ENCODE measurements around the gene RASSF3. TPM values are rescaled to one million over a fixed set of nuclear protein-coding genes. Genes with fewer than 3 reads are reported as not detected.
A peak's percentile ranks its signal among the peaks of the same experiment; 100 is the strongest.

Gene RASSF3
- total RNA-seq = 31.8 TPM

DNA sequence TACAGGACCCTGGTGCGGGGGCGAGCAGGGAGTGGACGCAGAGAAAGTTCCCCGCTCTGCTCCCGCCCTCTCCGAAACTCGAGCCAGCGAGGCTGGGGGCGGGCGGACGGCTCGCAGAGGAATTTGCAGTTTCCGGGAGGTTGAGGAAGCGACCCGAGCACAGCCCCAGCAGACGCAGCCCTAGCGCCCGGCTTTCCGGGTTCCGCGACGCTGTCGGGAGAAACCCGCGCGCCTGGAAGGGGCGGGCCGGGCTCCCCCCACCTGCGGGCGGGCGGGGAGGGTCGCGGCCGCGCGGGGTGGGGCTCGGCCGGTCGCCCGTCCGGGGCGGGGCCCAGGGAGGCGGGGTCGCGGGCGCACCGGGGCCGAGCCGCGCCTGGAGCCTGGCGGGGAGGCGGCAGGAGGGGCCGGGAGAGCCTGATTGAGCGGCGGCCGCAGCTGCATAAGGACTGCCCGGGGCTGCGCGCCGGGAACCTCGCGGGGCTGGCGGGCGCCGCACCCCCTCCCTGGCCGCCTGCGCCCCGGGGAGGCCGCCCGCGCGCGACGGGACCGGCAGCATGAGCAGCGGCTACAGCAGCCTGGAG, at the start of gene RASSF3:
RASSF3 (plus strand) TSS at position 417 of the 581 bp plus-strand sequence; CDS start at position 555, 138 bp downstream.
- Histone ChIP-seq H3K27me3 (ENCODE audit: control insufficient read depth in 3 of 3, insufficient read depth in 3 of 3, low read length in 3 of 3) (no peaks in the 10 kb centered on the region), H3K27ac (ENCODE audit: low read depth, low read length) (peak within 1 kb of the TSS; percentile 76), H3K36me3 (ENCODE audit: control insufficient read depth in 3 of 3, insufficient read depth in 3 of 3, low read length in 3 of 3) (no peaks in the 10 kb centered on the region), H3K9me3 (ENCODE audit: control insufficient read depth in 3 of 3, low read length in 3 of 3) (no peaks in the 10 kb centered on the region), H3K4me1 (ENCODE audit: control insufficient read depth in 3 of 3, insufficient read depth in 3 of 3, low read length in 3 of 3) (peaks cover 0 to 20% (median 0%) of the 10 kb centered on the region in 3 donors), H3K4me3 (ENCODE audit: low read length in 3 of 3) (peak within 1 kb of the TSS; percentile 67 to 89 (median 79)), H3K9ac (ENCODE audit: low read depth in 1 of 3, low read length in 3 of 3) (peak within 1 kb of the TSS; percentile 77 to 83 (median 82))

DNA sequence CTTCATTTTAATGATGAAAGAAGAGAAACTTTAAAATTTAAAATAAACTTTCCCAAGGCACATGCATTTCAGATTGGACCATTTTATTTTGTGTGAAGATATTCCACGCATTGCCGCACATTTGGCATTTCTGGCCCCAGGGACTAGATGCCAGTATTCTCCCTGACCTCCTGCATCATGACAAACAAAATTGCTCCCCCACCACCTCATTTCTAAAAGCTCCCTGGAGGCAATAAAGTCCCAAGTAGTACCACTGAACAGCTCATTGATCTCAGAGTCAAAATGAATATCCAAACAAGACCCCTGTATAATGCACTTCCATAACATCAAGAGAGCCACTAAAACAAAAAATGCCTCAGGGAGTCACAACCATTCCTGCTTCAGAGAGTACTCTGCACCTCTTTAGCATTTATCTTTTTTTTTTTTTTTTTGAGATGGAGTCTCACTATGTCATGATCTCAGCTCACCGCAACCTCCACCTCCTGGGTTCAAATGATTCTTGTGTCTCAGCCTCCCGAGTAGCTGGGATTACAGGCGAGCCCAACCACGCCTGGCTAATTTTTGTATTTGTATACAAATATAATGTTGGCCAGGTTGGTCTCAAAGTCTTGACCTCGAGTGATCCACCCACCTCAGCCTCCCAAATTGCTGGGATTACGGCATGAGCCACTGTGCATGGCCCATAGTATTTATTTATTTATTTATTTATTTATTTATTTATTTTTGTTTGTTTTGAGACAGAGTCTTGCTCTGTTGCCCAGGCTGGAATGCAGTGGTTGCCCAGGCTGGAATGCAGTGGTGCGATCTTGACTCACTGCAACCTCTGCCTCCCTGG, 48.8 kb upstream of the RASSF3 start:
- H3K36me3 ChIP-seq (ENCODE audit: control insufficient read depth in 3 of 3, insufficient read depth in 3 of 3, low read length in 3 of 3) = no peaks in the 10 kb centered on the region
- H3K4me3 ChIP-seq (ENCODE audit: low read length in 3 of 3) = no peak overlapping the region
- no peaks in the 10 kb centered on the region for H3K9me3 ChIP-seq (ENCODE audit: control insufficient read depth in 3 of 3, low read length in 3 of 3)
- H3K27me3 ChIP-seq (ENCODE audit: control insufficient read depth in 3 of 3, insufficient read depth in 3 of 3, low read length in 3 of 3) = peaks cover 0 to 3% (median 0%) of the 10 kb centered on the region in 3 donors
- no peak overlapping the region for H3K27ac ChIP-seq (ENCODE audit: low read depth, low read length)
- no peak overlapping the region for H3K9ac ChIP-seq (ENCODE audit: low read depth in 1 of 3, low read length in 3 of 3)
- H3K4me1 ChIP-seq (ENCODE audit: control insufficient read depth in 3 of 3, insufficient read depth in 3 of 3, low read length in 3 of 3) = peaks cover 0 to 2% (median 2%) of the 10 kb centered on the region in 3 donors

DNA sequence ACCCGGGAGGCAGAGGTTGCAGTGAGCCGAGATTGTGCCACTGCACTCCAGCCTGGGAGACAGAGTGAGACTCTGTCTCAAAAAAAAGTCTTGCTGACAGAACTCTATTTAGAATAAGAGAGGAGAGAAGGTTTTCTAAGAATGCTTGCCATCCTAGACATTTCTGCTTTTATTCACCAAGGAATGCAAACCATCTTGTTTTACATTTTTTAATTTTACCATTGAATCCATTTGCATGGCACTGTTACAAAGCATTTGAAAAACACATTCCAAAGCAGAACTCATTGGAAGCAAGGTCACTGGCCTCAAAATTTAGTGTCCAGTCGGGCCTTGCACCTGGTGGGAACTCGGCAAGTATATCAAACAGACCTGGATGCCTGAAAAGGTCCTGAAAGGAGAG, 44.2 kb upstream of the RASSF3 start:
- Histone ChIP-seq H3K27me3 (ENCODE audit: control insufficient read depth in 3 of 3, insufficient read depth in 3 of 3, low read length in 3 of 3) (peaks cover 0 to 5% (median 0%) of the 10 kb centered on the region in 3 donors), H3K9me3 (ENCODE audit: control insufficient read depth in 3 of 3, low read length in 3 of 3) (no peaks in the 10 kb centered on the region), H3K9ac (ENCODE audit: low read depth in 1 of 3, low read length in 3 of 3) (no peak overlapping the region), H3K4me1 (ENCODE audit: control insufficient read depth in 3 of 3, insufficient read depth in 3 of 3, low read length in 3 of 3) (peaks cover 5 to 23% (median 13%) of the 10 kb centered on the region in 3 donors), H3K4me3 (ENCODE audit: low read length in 3 of 3) (no peak overlapping the region), H3K36me3 (ENCODE audit: control insufficient read depth in 3 of 3, insufficient read depth in 3 of 3, low read length in 3 of 3) (no peaks in the 10 kb centered on the region), H3K27ac (ENCODE audit: low read depth, low read length) (no peak overlapping the region)

DNA sequence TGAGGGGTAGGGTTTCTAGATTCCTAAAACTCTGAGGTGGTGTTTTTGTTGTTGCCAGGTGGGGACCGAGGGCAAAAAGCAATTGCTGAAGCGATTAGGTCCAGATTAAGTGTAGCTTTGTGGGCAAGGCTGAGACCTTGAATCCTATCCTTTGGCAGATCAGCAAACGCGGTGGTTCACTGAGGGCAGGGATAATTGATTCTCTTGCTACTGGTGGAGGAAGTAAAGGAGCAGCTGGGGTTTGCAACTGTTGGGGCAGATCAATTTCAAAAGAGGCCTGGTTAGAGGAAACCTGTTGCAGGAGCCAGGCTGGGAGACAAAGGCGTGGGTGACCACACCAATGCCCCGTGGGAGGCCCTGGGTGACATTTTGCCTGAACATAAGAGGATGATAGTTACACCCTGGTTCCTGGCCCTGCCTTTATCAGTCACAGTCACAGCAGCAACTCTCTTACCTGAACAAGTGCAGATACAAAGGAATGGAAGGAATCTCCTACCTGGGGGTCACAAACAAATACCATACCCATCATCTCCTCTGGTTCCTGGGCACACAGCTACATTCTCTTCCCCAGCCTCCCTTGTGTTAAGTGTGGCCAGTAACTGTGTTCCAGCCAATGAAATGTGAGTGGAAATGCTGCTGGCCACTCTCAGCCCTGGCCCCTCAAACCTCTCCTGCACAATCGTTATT, 43.3 kb upstream of the RASSF3 start:
- H3K27me3 ChIP-seq (ENCODE audit: control insufficient read depth in 3 of 3, insufficient read depth in 3 of 3, low read length in 3 of 3) = peaks cover 0 to 5% (median 0%) of the 10 kb centered on the region in 3 donors
- no peak overlapping the region for H3K4me3 ChIP-seq (ENCODE audit: low read length in 3 of 3)
- H3K36me3 ChIP-seq (ENCODE audit: control insufficient read depth in 3 of 3, insufficient read depth in 3 of 3, low read length in 3 of 3) = no peaks in the 10 kb centered on the region
- H3K4me1 ChIP-seq (ENCODE audit: control insufficient read depth in 3 of 3, insufficient read depth in 3 of 3, low read length in 3 of 3) = peaks cover 12 to 28% (median 13%) of the 10 kb centered on the region in 3 donors
- no peak overlapping the region for H3K27ac ChIP-seq (ENCODE audit: low read depth, low read length)
- no peaks in the 10 kb centered on the region for H3K9me3 ChIP-seq (ENCODE audit: control insufficient read depth in 3 of 3, low read length in 3 of 3)
- H3K9ac ChIP-seq (ENCODE audit: low read depth in 1 of 3, low read length in 3 of 3) = no peak overlapping the region

DNA sequence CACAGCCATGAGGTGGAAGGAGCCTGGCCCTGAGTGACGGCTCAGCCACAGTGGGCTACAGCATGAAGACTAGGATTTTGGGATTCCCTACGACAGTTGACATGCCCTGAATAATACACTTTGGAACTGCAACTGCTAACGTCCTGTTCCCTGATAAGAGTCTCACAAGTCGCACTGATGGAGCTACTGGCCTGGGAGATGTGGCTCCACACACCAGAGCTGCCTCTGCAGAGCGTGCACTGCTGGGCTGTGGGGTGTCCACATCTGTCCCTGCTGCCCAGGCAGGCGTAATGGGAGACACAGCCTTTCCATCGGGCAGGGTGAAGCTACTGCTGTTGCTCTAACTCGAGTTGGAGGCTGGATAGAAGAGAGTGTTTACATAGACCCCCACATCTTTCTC, 42.7 kb upstream of the RASSF3 start:
- no peaks in the 10 kb centered on the region for H3K36me3 ChIP-seq (ENCODE audit: control insufficient read depth in 3 of 3, insufficient read depth in 3 of 3, low read length in 3 of 3)
- H3K27me3 ChIP-seq (ENCODE audit: control insufficient read depth in 3 of 3, insufficient read depth in 3 of 3, low read length in 3 of 3) = peaks cover 0 to 5% (median 0%) of the 10 kb centered on the region in 3 donors
- peaks cover 12 to 28% (median 13%) of the 10 kb centered on the region in 3 donors for H3K4me1 ChIP-seq (ENCODE audit: control insufficient read depth in 3 of 3, insufficient read depth in 3 of 3, low read length in 3 of 3)
- no peak overlapping the region for H3K4me3 ChIP-seq (ENCODE audit: low read length in 3 of 3)
- no peak overlapping the region for H3K27ac ChIP-seq (ENCODE audit: low read depth, low read length)
- no peak overlapping the region for H3K9ac ChIP-seq (ENCODE audit: low read depth in 1 of 3, low read length in 3 of 3)
- H3K9me3 ChIP-seq (ENCODE audit: control insufficient read depth in 3 of 3, low read length in 3 of 3) = no peaks in the 10 kb centered on the region

GRCh38 chr12:64568298-64568697, 42.0 kb upstream of the RASSF3 start:
- Histone ChIP-seq H3K36me3 (ENCODE audit: control insufficient read depth in 3 of 3, insufficient read depth in 3 of 3, low read length in 3 of 3) (no peaks in the 10 kb centered on the region), H3K9me3 (ENCODE audit: control insufficient read depth in 3 of 3, low read length in 3 of 3) (no peaks in the 10 kb centered on the region), H3K4me1 (ENCODE audit: control insufficient read depth in 3 of 3, insufficient read depth in 3 of 3, low read length in 3 of 3) (peaks cover 12 to 28% (median 13%) of the 10 kb centered on the region in 3 donors), H3K4me3 (ENCODE audit: low read length in 3 of 3) (no peak overlapping the region), H3K9ac (ENCODE audit: low read depth in 1 of 3, low read length in 3 of 3) (no peak overlapping the region), H3K27me3 (ENCODE audit: control insufficient read depth in 3 of 3, insufficient read depth in 3 of 3, low read length in 3 of 3) (peaks cover 0 to 5% (median 0%) of the 10 kb centered on the region in 3 donors), H3K27ac (ENCODE audit: low read depth, low read length) (no peak overlapping the region)

DNA sequence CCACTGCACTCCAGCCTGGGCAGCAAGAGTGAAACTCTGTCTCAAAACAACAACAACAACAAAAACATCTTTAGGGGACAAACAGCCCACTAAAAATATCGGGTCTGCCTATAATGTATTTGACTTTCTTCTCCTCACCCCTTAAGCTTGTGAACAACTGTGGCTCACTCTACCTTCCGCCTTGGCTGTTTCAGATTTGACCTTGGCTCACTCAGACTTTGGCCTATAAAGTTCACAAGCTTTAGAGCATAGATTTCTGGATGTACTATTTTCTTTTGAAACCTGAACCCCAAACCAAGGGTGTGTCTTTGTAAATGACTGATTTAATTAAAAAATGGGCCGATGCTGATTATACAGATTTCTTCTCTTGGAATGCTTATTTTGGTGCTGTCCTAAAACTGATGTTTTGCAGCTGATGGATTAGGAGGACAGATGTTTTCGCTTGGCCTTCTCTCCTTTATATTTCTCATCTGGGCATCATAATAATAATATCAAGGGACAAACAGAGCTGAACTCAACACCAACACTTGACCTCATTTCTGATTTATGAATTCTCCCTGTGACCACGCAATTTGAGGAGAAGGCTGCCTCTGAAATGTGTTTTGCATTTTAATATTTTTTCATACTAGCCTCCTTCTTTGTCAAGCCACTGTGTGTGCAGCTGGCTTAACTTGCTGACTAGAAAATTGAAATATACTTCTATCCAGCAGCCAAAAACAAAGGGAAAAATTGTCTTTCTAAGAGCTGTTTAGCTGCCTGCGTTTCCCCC, 40.2 kb upstream of the RASSF3 start:
- Histone ChIP-seq H3K9me3 (ENCODE audit: control insufficient read depth in 3 of 3, low read length in 3 of 3) (peaks cover 0 to 6% (median 2%) of the 10 kb centered on the region in 3 donors), H3K4me1 (ENCODE audit: control insufficient read depth in 3 of 3, insufficient read depth in 3 of 3, low read length in 3 of 3) (peaks cover 12 to 28% (median 13%) of the 10 kb centered on the region in 3 donors), H3K27ac (ENCODE audit: low read depth, low read length) (no peak overlapping the region), H3K36me3 (ENCODE audit: control insufficient read depth in 3 of 3, insufficient read depth in 3 of 3, low read length in 3 of 3) (no peaks in the 10 kb centered on the region), H3K9ac (ENCODE audit: low read depth in 1 of 3, low read length in 3 of 3) (no peak overlapping the region), H3K27me3 (ENCODE audit: control insufficient read depth in 3 of 3, insufficient read depth in 3 of 3, low read length in 3 of 3) (peaks cover 0 to 5% (median 0%) of the 10 kb centered on the region in 3 donors), H3K4me3 (ENCODE audit: low read length in 3 of 3) (no peak overlapping the region)

- Histone ChIP-seq H3K36me3 (ENCODE audit: control insufficient read depth in 3 of 3, insufficient read depth in 3 of 3, low read length in 3 of 3) (no peaks in the 10 kb centered on the region), H3K4me1 (ENCODE audit: control insufficient read depth in 3 of 3, insufficient read depth in 3 of 3, low read length in 3 of 3) (peaks cover 12 to 27% (median 13%) of the 10 kb centered on the region in 3 donors), H3K9ac (ENCODE audit: low read depth in 1 of 3, low read length in 3 of 3) (no peak overlapping the region), H3K27me3 (ENCODE audit: control insufficient read depth in 3 of 3, insufficient read depth in 3 of 3, low read length in 3 of 3) (peaks cover 0 to 5% (median 0%) of the 10 kb centered on the region in 3 donors), H3K27ac (ENCODE audit: low read depth, low read length) (no peak overlapping the region), H3K9me3 (ENCODE audit: control insufficient read depth in 3 of 3, low read length in 3 of 3) (peaks cover 0 to 6% (median 2%) of the 10 kb centered on the region in 3 donors), H3K4me3 (ENCODE audit: low read length in 3 of 3) (no peak overlapping the region)
Observed at GRCh38 chr12:64571411-64571810, 38.9 kb upstream of the RASSF3 start.

- Histone ChIP-seq H3K9me3 (ENCODE audit: control insufficient read depth in 3 of 3, low read length in 3 of 3) (peaks cover 0 to 6% (median 2%) of the 10 kb centered on the region in 3 donors), H3K27me3 (ENCODE audit: control insufficient read depth in 3 of 3, insufficient read depth in 3 of 3, low read length in 3 of 3) (peaks cover 0 to 5% (median 0%) of the 10 kb centered on the region in 3 donors), H3K4me3 (ENCODE audit: low read length in 3 of 3) (no peak overlapping the region), H3K9ac (ENCODE audit: low read depth in 1 of 3, low read length in 3 of 3) (no peak overlapping the region), H3K36me3 (ENCODE audit: control insufficient read depth in 3 of 3, insufficient read depth in 3 of 3, low read length in 3 of 3) (no peaks in the 10 kb centered on the region), H3K27ac (ENCODE audit: low read depth, low read length) (no peak overlapping the region), H3K4me1 (ENCODE audit: control insufficient read depth in 3 of 3, insufficient read depth in 3 of 3, low read length in 3 of 3) (peaks cover 12 to 24% (median 13%) of the 10 kb centered on the region in 3 donors)
Observed at GRCh38 chr12:64572241-64572640, 38.1 kb upstream of the RASSF3 start.
